Gastroesophageal sphincter (tissue), 3 donors: ENCODE results near the gene HLA-DQA2.

ENCODE experiments used
- CTCF ChIP-seq, 4 experiments: fragments of 200-600 bp in 2 of 4; fragments of 450-650 bp in 2 of 4; sonication (generic) in 1 of 4; IDR thresholded peaks; one replicate each; pipeline ENCODE4 v1.5.1; 2017 to 2019; ENCODE audit warnings: antibody characterized with exemption in 4 of 4, mild to moderate bottlenecking in 2 of 4, moderate library complexity in 2 of 4
- EP300 ChIP-seq: sonication (generic); formaldehyde crosslinking; IDR thresholded peaks from one replicate; pipeline ENCODE4 v1.6.1; 2017; ENCODE audit warnings: antibody characterized with exemption, mild to moderate bottlenecking
- POLR2AphosphoS5 ChIP-seq: sonication (generic); formaldehyde crosslinking; IDR thresholded peaks from one replicate; pipeline ENCODE4 v1.6.1; 2017; ENCODE audit warnings: antibody characterized with exemption

- TF ChIP-seq POLR2AphosphoS5 = no peak
- TF ChIP-seq CTCF (IDR thresholded peaks at IDR 0.05) = no peak
- TF ChIP-seq EP300 = no peak
These were observed 31.6 kb upstream of the HLA-DQA2 start for GRCh38 chr6:32709625-32710024.
